HepG2 (cell line): ENCODE results near the gene TMEM129. TPM values are rescaled to one million over a fixed set of nuclear protein-coding genes. Genes with fewer than 3 reads are reported as not detected.

Experiments used
- ATAC-seq: fragments of 200-7000 bp; cut with Tn5 transposase; 3 replicates; pipeline ENCODE4 v1.9.1; 2020; ENCODE audit warnings: mild to moderate bottlenecking, moderate library complexity
- BruUV-seq: library from RNA; stranded (reverse); fragments of 400-500 nt; replicated peaks from 2 replicates; lab custom pipeline; 2021; lab: Mats Ljungman, UMichigan
- CTCF ChIA-PET: fragments of 300-600 bp; formaldehyde crosslinking; extraction: SDS; loops from one replicate; lab custom pipeline; 2021; ENCODE audit warnings: low total read pairs, inconsistent platforms, low intra/inter-chr PET ratio; lab: Yijun Ruan, JAX
- POLR2A ChIA-PET: fragments of 350-600 bp; sonication (Branson Sonifier 250); formaldehyde crosslinking; loops from one replicate; lab custom pipeline; 2020; ENCODE audit warnings: antibody characterized with exemption, inconsistent platforms; lab: Yijun Ruan, JAX
- DNase-seq: peaks from one replicate; pipeline ENCODE4 v3.0.0-alpha.2; 2015; ENCODE audit warnings: low spot score
- FAIRE-seq: peaks from 3 replicates; lab custom pipeline; 2011; peaks lifted over from hg19 to GRCh38; lab: Jason Lieb, UNC
- H2AFZ ChIP-seq: one replicate; pipeline ENCODE4 v1.6.1; 2011; ENCODE audit warnings: low read length, inconsistent platforms
- H3K27ac ChIP-seq: fragments of 300-600 bp; 3 replicates; pipeline ENCODE4 v1.8.0; 2011; ENCODE audit warnings: mixed run types, mild to moderate bottlenecking, mixed read lengths, low read length, inconsistent platforms; ENCODE audit not compliant: insufficient read depth; ENCODE audit errors: extremely low read length
- H3K27me3 ChIP-seq, 2 experiments: fragments of 200-600 bp in 1 of 2; 2 replicates in 1 of 2; 3 replicates in 1 of 2; pipeline versions ENCODE4 v1.6.0 to v1.8.0; 2011; ENCODE audit warnings: low read length in 2 of 2, mild to moderate bottlenecking in 2 of 2, moderate library complexity in 2 of 2, inconsistent platforms in 1 of 2; ENCODE audit not compliant: insufficient read depth in 2 of 2, control insufficient read depth in 1 of 2
- H3K36me3 ChIP-seq, 2 experiments: fragments of 200-600 bp in 1 of 2; replicated peaks in 1 of 2; 2 replicates in 1 of 2; 3 replicates in 1 of 2; pipeline versions ENCODE4 v1.5.1 to v1.8.0; 2011; ENCODE audit warnings: low read length in 2 of 2, inconsistent platforms in 1 of 2; ENCODE audit not compliant: insufficient read depth in 2 of 2, control insufficient read depth in 1 of 2
- H3K4me1 ChIP-seq: 2 replicates; pipeline ENCODE4 v1.5.1; 2012; ENCODE audit warnings: low read length, inconsistent platforms; ENCODE audit not compliant: insufficient read depth
- H3K4me2 ChIP-seq: 2 replicates; pipeline ENCODE4 v1.6.0; 2011; ENCODE audit warnings: low read depth, low read length, inconsistent platforms
- H3K4me3 ChIP-seq, 3 experiments: fragments of 200-600 bp in 1 of 3; sonication (generic), shearing (Covaris generic) in 1 of 3; replicated peaks in 1 of 3; 2 replicates each; pipeline ENCODE4 v1.5.1; 2011 to 2016; ENCODE audit warnings: low read length in 3 of 3, inconsistent platforms in 2 of 3, low read depth in 2 of 3, mild to moderate bottlenecking in 2 of 3, control low read depth in 1 of 3, mixed read lengths in 1 of 3; ENCODE audit not compliant: insufficient read depth in 1 of 3
- H3K79me2 ChIP-seq: one replicate; pipeline ENCODE4 v1.6.1; 2011; ENCODE audit warnings: low read length, inconsistent platforms; ENCODE audit not compliant: insufficient read depth
- H3K9ac ChIP-seq: 2 replicates; pipeline ENCODE4 v1.6.0; 2011; ENCODE audit warnings: mild to moderate bottlenecking, low read depth, low read length, inconsistent platforms; ENCODE audit not compliant: insufficient read depth
- H3K9me3 ChIP-seq: 2 replicates; pipeline ENCODE4 v1.5.1; 2012; ENCODE audit warnings: mild to moderate bottlenecking, low read length
- H4K20me1 ChIP-seq: 2 replicates; pipeline ENCODE4 v1.6.0; 2011; ENCODE audit warnings: inconsistent platforms, mild to moderate bottlenecking, low read length, moderate library complexity; ENCODE audit not compliant: insufficient read depth
- FOXO1 ChIP-seq: sonication (generic); formaldehyde crosslinking; IDR thresholded peaks from 2 replicates; pipeline ENCODE4 v1.4.0; 2020; ENCODE audit warnings: missing genetic modification reagents
- GPN1 ChIP-seq: sonication (generic); formaldehyde crosslinking; IDR thresholded peaks from 2 replicates; pipeline ENCODE4 v1.5.1; 2020; ENCODE audit warnings: missing genetic modification reagents, borderline replicate concordance
- NFRKB ChIP-seq: fragments of 450-650 bp; IDR thresholded peaks from 2 replicates; pipeline ENCODE4 v1.6.1; 2017
- PHF8 ChIP-seq: sonication (generic); formaldehyde crosslinking; IDR thresholded peaks from 2 replicates; pipeline ENCODE4 v1.5.0; 2020; ENCODE audit warnings: missing genetic modification reagents
- ZNF205 ChIP-seq: IDR thresholded peaks from 2 replicates; pipeline ENCODE4 v1.6.1; 2018; ENCODE audit warnings: missing biosample characterization, missing genetic modification reagents
- ZNF260 ChIP-seq: sonication (generic); formaldehyde crosslinking; IDR thresholded peaks from 2 replicates; pipeline ENCODE4 v1.4.0; 2020; ENCODE audit warnings: missing genetic modification reagents, low read depth, mild to moderate bottlenecking, borderline replicate concordance
- ZNF792 ChIP-seq: IDR thresholded peaks from 2 replicates; pipeline ENCODE4 v1.6.1; 2016
- ZSCAN29 ChIP-seq: sonication (generic); formaldehyde crosslinking; conservative IDR thresholded peaks from 2 replicates; pipeline ENCODE4 v1.4.0; 2020; ENCODE audit warnings: mild to moderate bottlenecking, missing genetic modification reagents
- WGBS: methylation state at CpG from one replicate; pipeline ENCODE4 v1.1.6; 2017; ENCODE audit warnings: low lambda C conversion rate; 5-methylcytosine and 5-hydroxymethylcytosine counted together
- in situ Hi-C: cut with HindIII; loops from 2 replicates; pipeline ENCODE4 v1.10.0; 2017; ENCODE audit warnings: low pct_unique_long_range_greater_than_20kb; ENCODE audit not compliant: extremely low pct_ligation_motif_present
- intact Hi-C: fragments of 100-400 bp; cut with micrococcal nuclease; formaldehyde crosslinking; loops from one replicate; pipeline ENCODE4 v1.10.0; 2022; ENCODE audit not compliant: unreplicated experiment
- polyA plus RNA-seq, 8 experiments: library from polyadenylated mRNA; depleted of rRNA in 3 of 8; stranded (reverse) in 7 of 8; unstranded in 1 of 8; fragments of >200 nt; fragmentation: Illumina TruSeq in 4 of 8; extraction: Trizol in 4 of 8; gene quantifications; 2 replicates each; pipeline versions ENCODE4 v1.2.1 to v1.2.3, GENCODE V29; 2011 to 2016; ENCODE audit warnings: low read depth in 4 of 8, missing spikeins in 1 of 8, mixed read lengths in 1 of 8; ENCODE audit not compliant: insufficient read depth in 1 of 8
- total RNA-seq, 5 experiments: library from RNA; depleted of rRNA; stranded (reverse); fragments of >200 nt; fragmentation: Illumina TruSeq; extraction: Trizol; gene quantifications; 2 replicates each; pipeline ENCODE4 v1.2.3, GENCODE V29; 2016; ENCODE audit warnings: low read depth in 1 of 5
- TF ChIP-seq, protein P1 (sequence below): sonication (generic); formaldehyde crosslinking; IDR thresholded peaks from 2 replicates; pipeline ENCODE4 v1.5.0; 2020; ENCODE audit warnings: missing genetic modification reagents, mild to moderate bottlenecking, borderline replicate concordance
- TF ChIP-seq, protein P2 (sequence below): sonication (generic); formaldehyde crosslinking; IDR thresholded peaks from 2 replicates; pipeline ENCODE4 v1.5.0; 2020; ENCODE audit warnings: mild to moderate bottlenecking, missing genetic modification reagents, moderate library complexity
- TF ChIP-seq, protein P3 (sequence below): sonication (generic); formaldehyde crosslinking; IDR thresholded peaks from 2 replicates; pipeline ENCODE4 v1.4.0; 2020; ENCODE audit warnings: missing genetic modification reagents, low read depth, mild to moderate bottlenecking, borderline replicate concordance
- TF ChIP-seq, protein P4 (sequence below): sonication (generic); formaldehyde crosslinking; IDR thresholded peaks from 2 replicates; pipeline ENCODE4 v1.8.0; 2022; ENCODE audit warnings: missing genetic modification reagents, mild to moderate bottlenecking, moderate library complexity, borderline replicate concordance

Gene TMEM129
- total and polyA plus RNA-seq, 2 of the 13 experiments (the other 11 are each of a cell fraction or from before 2014, with no cell fraction given), result 19.0 to 25.8 TPM

DNA sequence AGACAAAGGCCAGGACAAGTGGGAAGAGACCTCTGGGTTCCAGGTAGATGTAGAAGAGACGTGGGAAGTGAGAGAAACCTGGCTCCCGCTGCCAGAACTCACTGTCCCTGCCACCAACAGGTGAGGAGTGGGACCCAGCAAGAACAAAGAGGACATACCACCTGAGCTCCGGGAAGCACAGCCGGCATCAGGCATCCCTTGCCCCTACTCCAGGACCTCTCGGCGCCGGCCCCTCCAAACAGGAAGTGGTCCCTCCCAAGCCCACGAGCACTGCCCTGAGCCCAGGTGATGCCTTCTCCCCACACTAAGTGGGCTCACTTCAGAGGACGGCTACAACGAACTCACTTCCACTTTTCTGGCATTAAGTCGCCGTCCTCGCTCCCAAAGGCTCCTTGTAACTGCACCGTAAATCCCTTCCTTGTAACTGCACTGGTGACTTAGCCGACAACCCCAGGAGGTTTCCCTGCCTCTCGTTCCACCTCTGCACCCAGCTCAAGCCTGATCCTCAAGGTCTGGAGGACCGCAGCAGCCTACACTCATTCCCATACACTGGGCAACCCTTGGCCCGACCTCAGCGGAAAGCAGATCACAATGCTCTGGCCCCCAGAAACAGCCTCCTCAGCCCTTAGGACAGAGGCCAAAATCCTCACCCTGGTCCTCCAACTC is 45.9 kb downstream of the TMEM129 start:
- TF ChIP-seq ZNF205 (no peak), ZNF792 (CRISPR knock-in tag) (no peak), ZNF260 (CRISPR knock-in tag) (no peak)
- TF ChIP-seq, protein P1, sequence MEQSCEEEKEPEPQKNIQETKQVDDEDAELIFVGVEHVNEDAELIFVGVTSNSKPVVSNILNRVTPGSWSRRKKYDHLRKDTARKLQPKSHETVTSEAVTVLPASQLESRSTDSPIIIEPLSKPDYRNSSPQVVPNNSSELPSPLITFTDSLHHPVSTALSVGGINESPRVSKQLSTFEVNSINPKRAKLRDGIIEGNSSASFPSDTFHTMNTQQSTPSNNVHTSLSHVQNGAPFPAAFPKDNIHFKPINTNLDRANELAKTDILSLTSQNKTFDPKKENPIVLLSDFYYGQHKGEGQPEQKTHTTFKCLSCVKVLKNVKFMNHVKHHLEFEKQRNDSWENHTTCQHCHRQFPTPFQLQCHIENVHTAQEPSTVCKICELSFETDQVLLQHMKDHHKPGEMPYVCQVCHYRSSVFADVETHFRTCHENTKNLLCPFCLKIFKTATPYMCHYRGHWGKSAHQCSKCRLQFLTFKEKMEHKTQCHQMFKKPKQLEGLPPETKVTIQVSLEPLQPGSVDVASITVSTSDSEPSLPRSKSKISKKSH (CRISPR knock-in tag), result no peak
- peaks cover 0 to 17% of the 10 kb centered on the region in 2 experiments; a peak in 2 of 5 replicates for H3K27me3 ChIP-seq
- BruUV-seq, result no TSS peak
- no peaks in the 10 kb centered on the region for H3K9me3 ChIP-seq
- H2AFZ ChIP-seq, result no peak overlapping the region
- no peak for DNase-seq
- H3K4me3 ChIP-seq, result no peak overlapping the region
- no peak overlapping the region for H3K4me2 ChIP-seq
- 67% methylated on average over 13 of the region's 19 CpGs for WGBS
- no peak overlapping the region for H3K27ac ChIP-seq
- H4K20me1 ChIP-seq, result no peaks in the 10 kb centered on the region
- no peaks in the 10 kb centered on the region for H3K36me3 ChIP-seq
- no peaks in the 10 kb centered on the region for H3K79me2 ChIP-seq
- ChIA-PET CTCF (no interaction called here), POLR2A (no interaction called here)
- FAIRE-seq, result no peak
- intact Hi-C loops, result no loop called here
- in situ Hi-C loops, result no loop called here
- no peak; the same call in 2 of the 3 replicates for ATAC-seq
- no peak overlapping the region for H3K9ac ChIP-seq
- H3K4me1 ChIP-seq, result peaks cover 21% of the 10 kb centered on the region

DNA sequence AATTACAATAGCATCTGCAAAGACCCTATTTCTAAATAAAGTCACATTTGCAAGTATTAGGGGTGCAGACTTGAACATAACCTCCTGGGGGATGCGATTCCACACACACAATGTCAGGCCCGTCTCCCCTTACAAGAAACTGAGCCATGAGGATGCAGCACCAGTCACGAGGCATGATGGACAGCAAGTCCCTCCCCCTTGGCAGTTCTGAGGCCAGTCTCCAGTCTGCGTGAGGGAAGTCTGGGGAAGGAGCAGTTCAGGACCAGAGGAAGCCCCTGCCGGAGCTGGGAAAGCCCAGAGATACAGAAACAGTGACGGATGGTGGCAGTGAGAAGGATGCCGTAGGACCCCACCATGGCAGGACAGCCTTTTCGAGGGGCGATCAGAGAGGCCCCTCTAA is 46.4 kb downstream of the TMEM129 start:
- Histone ChIP-seq H2AFZ (no peak overlapping the region), H3K4me2 (no peak overlapping the region), H3K4me1 (peaks cover 20% of the 10 kb centered on the region), H3K27ac (no peak overlapping the region), H3K27me3 (peaks cover 0 to 17% of the 10 kb centered on the region in 2 experiments; a peak in 2 of 5 replicates), H3K9me3 (no peaks in the 10 kb centered on the region), H3K79me2 (no peaks in the 10 kb centered on the region), H3K4me3 (no peak overlapping the region), H4K20me1 (no peaks in the 10 kb centered on the region), H3K36me3 (no peaks in the 10 kb centered on the region), H3K9ac (no peak overlapping the region)
- in situ Hi-C loops (no loop called here), intact Hi-C loops (no loop called here)
- DNase-seq (no peak), ATAC-seq (no peak), FAIRE-seq (no peak)
- BruUV-seq, result no TSS peak
- ChIA-PET POLR2A (no interaction called here), CTCF (no interaction called here)
- 33% methylated on average over 9 of the region's 9 CpGs for WGBS
- TF ChIP-seq NFRKB (no peak), ZSCAN29 (CRISPR knock-in tag) (no peak), PHF8 (CRISPR knock-in tag) (no peak), FOXO1 (no peak), GPN1 (CRISPR knock-in tag) (no peak)
- TF ChIP-seq, protein P2, sequence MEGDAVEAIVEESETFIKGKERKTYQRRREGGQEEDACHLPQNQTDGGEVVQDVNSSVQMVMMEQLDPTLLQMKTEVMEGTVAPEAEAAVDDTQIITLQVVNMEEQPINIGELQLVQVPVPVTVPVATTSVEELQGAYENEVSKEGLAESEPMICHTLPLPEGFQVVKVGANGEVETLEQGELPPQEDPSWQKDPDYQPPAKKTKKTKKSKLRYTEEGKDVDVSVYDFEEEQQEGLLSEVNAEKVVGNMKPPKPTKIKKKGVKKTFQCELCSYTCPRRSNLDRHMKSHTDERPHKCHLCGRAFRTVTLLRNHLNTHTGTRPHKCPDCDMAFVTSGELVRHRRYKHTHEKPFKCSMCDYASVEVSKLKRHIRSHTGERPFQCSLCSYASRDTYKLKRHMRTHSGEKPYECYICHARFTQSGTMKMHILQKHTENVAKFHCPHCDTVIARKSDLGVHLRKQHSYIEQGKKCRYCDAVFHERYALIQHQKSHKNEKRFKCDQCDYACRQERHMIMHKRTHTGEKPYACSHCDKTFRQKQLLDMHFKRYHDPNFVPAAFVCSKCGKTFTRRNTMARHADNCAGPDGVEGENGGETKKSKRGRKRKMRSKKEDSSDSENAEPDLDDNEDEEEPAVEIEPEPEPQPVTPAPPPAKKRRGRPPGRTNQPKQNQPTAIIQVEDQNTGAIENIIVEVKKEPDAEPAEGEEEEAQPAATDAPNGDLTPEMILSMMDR (CRISPR knock-in tag), result no peak
- TF ChIP-seq, protein P3, sequence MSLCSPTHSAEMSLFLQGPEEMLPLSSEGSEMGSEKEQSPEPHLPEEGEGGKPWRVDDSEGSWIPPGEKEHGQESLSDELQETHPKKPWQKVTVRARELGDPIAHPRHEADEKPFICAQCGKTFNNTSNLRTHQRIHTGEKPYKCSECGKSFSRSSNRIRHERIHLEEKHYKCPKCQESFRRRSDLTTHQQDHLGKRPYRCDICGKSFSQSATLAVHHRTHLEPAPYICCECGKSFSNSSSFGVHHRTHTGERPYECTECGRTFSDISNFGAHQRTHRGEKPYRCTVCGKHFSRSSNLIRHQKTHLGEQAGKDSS (CRISPR knock-in tag), result no peak
- TF ChIP-seq, protein P4, sequence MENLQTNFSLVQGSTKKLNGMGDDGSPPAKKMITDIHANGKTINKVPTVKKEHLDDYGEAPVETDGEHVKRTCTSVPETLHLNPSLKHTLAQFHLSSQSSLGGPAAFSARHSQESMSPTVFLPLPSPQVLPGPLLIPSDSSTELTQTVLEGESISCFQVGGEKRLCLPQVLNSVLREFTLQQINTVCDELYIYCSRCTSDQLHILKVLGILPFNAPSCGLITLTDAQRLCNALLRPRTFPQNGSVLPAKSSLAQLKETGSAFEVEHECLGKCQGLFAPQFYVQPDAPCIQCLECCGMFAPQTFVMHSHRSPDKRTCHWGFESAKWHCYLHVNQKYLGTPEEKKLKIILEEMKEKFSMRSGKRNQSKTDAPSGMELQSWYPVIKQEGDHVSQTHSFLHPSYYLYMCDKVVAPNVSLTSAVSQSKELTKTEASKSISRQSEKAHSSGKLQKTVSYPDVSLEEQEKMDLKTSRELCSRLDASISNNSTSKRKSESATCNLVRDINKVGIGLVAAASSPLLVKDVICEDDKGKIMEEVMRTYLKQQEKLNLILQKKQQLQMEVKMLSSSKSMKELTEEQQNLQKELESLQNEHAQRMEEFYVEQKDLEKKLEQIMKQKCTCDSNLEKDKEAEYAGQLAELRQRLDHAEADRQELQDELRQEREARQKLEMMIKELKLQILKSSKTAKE (CRISPR knock-in tag), result no peak
